Activated CD8-positive, alpha-beta memory T cell treated with anti-CD3 and anti-CD28 coated beads for 1 hour (primary cell): ENCODE measurements around the gene LDHD.

ENCODE experiments used
- DNase-seq, 2 donors: peaks; one replicate each; pipeline ENCODE4 v3.0.0-alpha.2; 2020; ENCODE audit warnings: low read depth in 1 of 2; ENCODE audit errors: extremely low read depth in 1 of 2

Gene LDHD

GRCh38 chr16:75064403-75065148, 52.0 kb downstream of the LDHD start:
- no peak for DNase-seq

GRCh38 chr16:75063549-75064088, 53.0 kb downstream of the LDHD start:
- no peak for DNase-seq

DNA sequence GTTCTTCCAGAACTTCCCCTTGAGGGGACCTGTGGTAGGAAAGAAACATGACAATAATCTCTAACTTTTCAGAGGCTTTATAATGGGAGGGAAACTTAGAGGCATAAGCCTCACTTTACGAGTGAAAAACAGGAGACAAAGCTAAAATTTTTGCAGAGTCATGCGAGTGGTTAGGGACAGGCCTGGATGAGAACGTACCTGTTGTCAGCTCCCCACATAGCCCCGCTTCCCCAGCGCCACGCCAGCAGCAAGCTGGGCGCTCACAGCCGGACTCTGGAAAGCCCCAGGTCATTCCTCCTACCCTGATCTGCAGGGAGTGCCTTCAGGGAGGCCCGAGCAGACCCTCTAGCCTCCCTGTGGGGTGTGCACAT, 53.6 kb downstream of the LDHD start:
- no peak for DNase-seq

- no peak for DNase-seq
Observed at GRCh38 chr16:75062135-75062975, 54.2 kb downstream of the LDHD start.
